Stimulated activated CD8-positive, alpha-beta memory T cell treated with anti-CD3 and anti-CD28 coated beads, Interleukin-15, amount 100 ng/mL, for 1 hour (primary cell): Measurements from ENCODE around the gene TRDMT1.

Experiments used
- DNase-seq: peaks from one replicate; pipeline ENCODE4 v3.0.0-alpha.2; 2020; ENCODE audit warnings: low read depth

Gene TRDMT1

GRCh38 chr10:17098012-17098411 is 103.5 kb downstream of the TRDMT1 start:
- DNase-seq: no peak
